Hepatocyte (in vitro differentiated cells): Measurements from ENCODE around the gene RND3.

Experiments
- CTCF ChIP-seq: fragments of 200-600 bp; sonication (generic); IDR thresholded peaks from 2 replicates; pipeline ENCODE4 v1.5.1; 2016; ENCODE audit warnings: antibody characterized with exemption, mild to moderate bottlenecking; ENCODE audit not compliant: poor library complexity
- EZH2 ChIP-seq: fragments of 200-600 bp; sonication (generic); IDR thresholded peaks from 2 replicates; pipeline ENCODE4 v1.6.1; 2016; ENCODE audit warnings: antibody characterized with exemption, mild to moderate bottlenecking, borderline replicate concordance

GRCh38 chr2:150418916-150419315 lies 68.6 kb downstream of the RND3 start:
- no peak for TF ChIP-seq EZH2
- TF ChIP-seq CTCF: no peak
